GM19238 (cell line): ENCODE data around the gene GPNMB.
"Not testable (repeated sequence)": the region's sequence is repeated elsewhere in the genome, so short reads cannot be mapped to it uniquely, and the experiment has no call there.

Experiments used
- DNase-seq: peaks from one replicate; pipeline ENCODE4 v3.0.0; 2011; ENCODE audit warnings: low spot score; ENCODE audit not compliant: insufficient read length

The GPNMB gene

DNA sequence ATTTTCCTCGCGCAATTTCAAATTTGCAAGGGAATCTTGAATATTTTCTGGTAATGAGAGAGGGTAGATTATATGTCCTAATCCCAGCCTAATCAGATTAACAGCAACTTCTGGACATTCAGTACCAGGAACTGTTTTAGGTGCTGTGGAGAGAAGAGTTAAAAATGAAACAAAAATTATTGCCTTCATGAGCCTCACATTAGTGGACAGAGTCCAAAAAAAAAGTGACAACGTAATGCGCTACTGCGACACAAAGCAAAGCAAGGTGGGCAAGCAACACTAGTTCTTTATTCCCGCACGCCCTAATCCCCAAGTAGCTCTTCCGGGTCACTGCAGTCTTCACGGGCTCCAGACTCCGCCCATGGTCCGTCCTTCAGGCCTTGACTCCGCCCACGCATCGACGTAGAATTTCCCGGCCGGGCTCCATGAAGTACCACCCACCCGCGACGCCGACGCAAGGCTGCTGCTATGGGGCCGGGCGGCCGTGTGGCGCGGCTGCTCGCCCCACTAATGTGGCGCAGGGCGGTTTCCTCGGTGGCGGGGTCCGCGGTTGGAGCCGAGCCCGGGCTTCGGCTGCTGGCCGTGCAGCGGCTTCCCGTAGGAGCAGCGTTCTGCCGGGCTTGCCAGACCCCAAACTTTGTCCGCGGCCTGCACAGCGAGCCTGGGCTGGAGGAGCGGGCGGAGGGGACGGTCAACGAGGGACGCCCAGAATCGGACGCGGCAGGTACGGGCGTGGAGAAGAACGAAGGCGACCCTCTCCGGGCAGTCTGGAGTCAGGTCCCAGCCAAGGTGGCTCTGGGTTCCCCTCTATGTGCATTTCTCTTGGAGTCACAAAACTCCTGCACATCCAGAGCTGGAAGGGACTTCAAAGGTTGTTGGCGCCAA lies 52.6 kb downstream of the GPNMB start, which contains the start of gene MALSU1:
TSS of gene MALSU1 (plus strand) at position 455 of the 885 bp plus-strand sequence. CDS start at position 469, 14 bp downstream.
- peak; percentile 84 for DNase-seq

DNA sequence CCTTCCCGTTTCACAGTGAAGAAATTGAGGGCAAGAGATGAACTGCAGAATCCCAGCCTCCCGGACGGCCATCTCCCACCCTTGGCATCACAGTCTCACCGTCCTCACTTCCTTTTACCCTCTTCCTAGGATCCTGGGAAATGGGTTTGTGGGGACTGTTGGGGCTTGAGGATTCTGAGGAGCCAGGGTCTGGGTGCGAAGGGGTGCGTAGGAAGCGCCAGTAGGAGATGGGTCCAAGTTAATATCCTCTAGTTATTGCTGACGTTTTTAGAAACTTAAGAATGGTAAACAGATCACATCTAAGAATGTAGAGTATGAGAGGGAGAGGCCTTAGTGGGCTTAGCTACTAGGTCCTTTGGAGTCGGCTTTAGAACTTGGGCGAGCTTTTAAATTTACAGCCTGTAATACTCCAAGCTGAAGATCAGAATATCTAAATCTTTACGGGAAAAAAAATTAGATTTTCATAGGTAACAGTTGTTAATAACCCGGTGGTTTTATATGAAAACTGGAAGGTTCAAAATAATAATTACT lies 53.3 kb downstream of the GPNMB start:
- no peak for DNase-seq

DNA sequence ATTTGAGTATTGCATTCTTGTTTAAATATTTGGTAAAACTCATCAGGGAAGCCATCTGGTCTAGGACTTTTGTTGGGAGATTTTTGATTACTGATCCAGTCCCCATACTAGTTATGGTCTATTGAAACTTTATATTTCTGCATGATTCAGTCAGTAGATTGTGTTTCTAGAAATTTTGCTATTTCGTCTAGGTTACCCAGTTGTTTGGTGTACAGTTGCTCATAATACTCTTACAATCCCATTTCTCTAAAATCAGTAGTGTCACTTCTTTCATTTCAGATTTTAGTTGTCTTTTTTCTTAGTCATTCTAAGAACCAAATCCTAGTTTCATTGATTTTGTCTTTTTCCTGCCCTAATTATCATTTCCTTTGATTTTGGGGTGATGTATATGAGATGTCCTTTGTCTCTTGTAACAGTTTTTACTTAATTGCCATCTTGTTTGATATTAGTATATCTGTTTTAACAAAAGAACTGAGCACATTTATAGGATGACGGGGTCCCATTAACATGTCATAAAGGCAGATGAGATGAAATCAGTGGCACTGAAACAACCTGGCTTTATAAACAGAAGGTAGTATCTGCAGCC lies 60.5 kb downstream of the GPNMB start:
- no peak for DNase-seq

DNA sequence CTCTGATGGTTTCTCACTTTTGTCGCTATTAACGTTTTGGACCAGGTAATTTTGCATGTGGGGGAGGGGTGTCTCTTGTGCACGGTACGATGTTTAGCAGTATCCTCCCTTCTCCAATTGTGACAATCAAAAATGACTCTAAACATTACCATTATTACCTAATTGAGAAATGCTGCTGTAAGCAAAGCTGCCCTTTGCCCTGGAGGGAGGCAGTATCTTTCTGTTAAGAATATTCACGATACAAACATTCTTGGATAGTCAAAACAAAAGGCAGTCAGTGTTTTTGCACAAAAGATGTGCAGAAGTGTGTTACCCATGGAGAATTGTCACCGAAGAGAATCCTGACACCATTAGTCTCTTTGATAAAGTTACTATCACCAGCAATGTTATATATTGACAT lies 62.2 kb downstream of the GPNMB start:
- no peak for DNase-seq

DNA sequence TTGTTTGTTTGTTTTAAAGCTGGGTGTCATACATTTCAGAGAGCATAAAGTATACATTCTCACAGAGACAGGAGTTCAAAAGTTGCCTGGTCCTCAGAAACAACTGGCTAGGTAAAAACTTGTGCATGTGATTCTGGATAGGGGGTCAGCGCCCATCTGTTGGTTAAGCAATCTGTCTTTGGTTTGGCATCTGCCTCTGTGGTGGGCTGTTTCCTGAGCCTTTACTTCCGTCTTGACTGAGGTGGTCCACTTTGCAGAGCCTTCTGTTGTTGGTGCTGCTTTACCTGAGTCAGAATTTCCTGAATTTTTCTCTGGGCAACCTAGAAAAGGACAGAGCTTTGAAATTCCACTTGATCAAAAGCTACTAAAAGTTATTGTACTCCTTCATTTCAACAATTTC lies 65.6 kb downstream of the GPNMB start:
- not testable (repeated sequence) for DNase-seq

DNA sequence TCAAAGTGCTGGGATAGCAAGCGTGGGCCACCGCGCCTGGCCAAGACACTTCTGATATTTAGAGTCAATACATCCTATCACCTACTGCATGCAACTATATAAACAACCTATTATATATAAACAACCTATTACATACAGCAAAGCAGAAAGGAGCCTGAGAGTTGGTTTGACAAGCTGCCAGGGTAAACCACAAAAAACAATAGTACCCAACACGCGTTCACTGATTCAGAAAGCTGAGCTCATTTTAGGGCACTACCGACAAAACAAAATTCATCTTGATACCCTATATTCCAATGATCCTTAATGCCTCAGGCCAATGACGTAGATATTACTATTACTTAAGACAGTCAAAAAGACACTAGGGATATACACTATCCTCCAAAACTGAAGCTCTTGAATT lies 68.8 kb downstream of the GPNMB start:
- no peak for DNase-seq
